Chondrocyte (in vitro differentiated cells): Measurements from ENCODE around the gene ACOX2. TPM values are rescaled to one million over a fixed set of nuclear protein-coding genes. Genes with fewer than 3 reads are reported as not detected.

Experiments used
- DNase-seq: peaks from one replicate; pipeline ENCODE4 v3.0.0; 2021; ENCODE audit warnings: mixed read lengths, low spot score
- H3K27ac Mint-ChIP-seq: one replicate; pipeline ENCODE4 v1.8.0; 2021; ENCODE audit warnings: mild to moderate bottlenecking, moderate library complexity, mixed read lengths; ENCODE audit not compliant: unreplicated experiment
- H3K27me3 Mint-ChIP-seq: 2 replicates; pipeline ENCODE4 v1.8.0; 2021; ENCODE audit warnings: low read depth, mixed read lengths
- H3K36me3 Mint-ChIP-seq: 2 replicates; pipeline ENCODE4 v1.8.0; 2021; ENCODE audit warnings: low read depth, mixed read lengths
- H3K4me1 Mint-ChIP-seq: 2 replicates; pipeline ENCODE4 v1.8.0; 2021; ENCODE audit warnings: low read depth, mild to moderate bottlenecking, mixed read lengths
- H3K4me3 Mint-ChIP-seq: one replicate; pipeline ENCODE4 v1.8.0; 2021; ENCODE audit warnings: mild to moderate bottlenecking, moderate library complexity, mixed read lengths; ENCODE audit not compliant: unreplicated experiment
- H3K9me3 Mint-ChIP-seq: 2 replicates; pipeline ENCODE4 v1.8.0; 2021; ENCODE audit warnings: low read depth, mixed read lengths
- total RNA-seq: library from RNA; stranded (reverse); gene quantifications from 3 replicates; pipeline ENCODE4 v1.2.1, GENCODE V29; 2021
- TF ChIP-seq, protein P1 (sequence below): fragments of 200-600 bp; sonication (generic); IDR thresholded peaks from 2 replicates; pipeline ENCODE4 v1.5.0; 2021; ENCODE audit warnings: antibody characterized with exemption, mild to moderate bottlenecking, moderate library complexity

Gene ACOX2
- total RNA-seq, 1 donor from 2014 or later, result 0.57 TPM

DNA sequence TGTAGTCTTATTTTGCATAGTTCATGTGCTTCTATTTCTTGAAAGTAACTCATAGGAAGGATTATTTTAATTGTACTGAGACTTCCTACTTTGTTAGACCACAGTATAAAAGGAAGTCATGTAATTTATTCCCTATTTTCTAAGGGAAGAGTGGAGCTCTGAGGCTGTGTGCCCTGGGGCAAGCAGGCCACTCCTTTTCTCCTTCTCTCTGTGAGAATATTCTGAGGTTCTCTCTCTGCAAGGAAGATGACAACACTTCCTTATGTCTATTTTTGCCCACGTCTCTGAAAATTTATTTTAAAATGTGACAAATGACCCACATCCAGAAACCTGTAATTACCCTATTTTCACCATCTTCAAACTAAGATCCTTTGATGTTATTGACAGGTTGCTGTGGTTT is 34.1 kb downstream of the ACOX2 start:
- H3K36me3 Mint-ChIP-seq, result peaks cover 10% of the 10 kb centered on the region
- H3K27me3 Mint-ChIP-seq, result no peaks in the 10 kb centered on the region
- peaks cover 10% of the 10 kb centered on the region for H3K4me1 Mint-ChIP-seq
- H3K27ac Mint-ChIP-seq, result no peak overlapping the region
- no peak overlapping the region for H3K4me3 Mint-ChIP-seq
- DNase-seq, result no peak
- no peaks in the 10 kb centered on the region for H3K9me3 Mint-ChIP-seq
- TF ChIP-seq, protein P1, sequence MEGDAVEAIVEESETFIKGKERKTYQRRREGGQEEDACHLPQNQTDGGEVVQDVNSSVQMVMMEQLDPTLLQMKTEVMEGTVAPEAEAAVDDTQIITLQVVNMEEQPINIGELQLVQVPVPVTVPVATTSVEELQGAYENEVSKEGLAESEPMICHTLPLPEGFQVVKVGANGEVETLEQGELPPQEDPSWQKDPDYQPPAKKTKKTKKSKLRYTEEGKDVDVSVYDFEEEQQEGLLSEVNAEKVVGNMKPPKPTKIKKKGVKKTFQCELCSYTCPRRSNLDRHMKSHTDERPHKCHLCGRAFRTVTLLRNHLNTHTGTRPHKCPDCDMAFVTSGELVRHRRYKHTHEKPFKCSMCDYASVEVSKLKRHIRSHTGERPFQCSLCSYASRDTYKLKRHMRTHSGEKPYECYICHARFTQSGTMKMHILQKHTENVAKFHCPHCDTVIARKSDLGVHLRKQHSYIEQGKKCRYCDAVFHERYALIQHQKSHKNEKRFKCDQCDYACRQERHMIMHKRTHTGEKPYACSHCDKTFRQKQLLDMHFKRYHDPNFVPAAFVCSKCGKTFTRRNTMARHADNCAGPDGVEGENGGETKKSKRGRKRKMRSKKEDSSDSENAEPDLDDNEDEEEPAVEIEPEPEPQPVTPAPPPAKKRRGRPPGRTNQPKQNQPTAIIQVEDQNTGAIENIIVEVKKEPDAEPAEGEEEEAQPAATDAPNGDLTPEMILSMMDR, result no peak

- peaks cover 49% of the 10 kb centered on the region for H3K4me1 Mint-ChIP-seq
- H3K4me3 Mint-ChIP-seq, result no peak overlapping the region
- H3K36me3 Mint-ChIP-seq, result peaks cover 10% of the 10 kb centered on the region
- TF ChIP-seq, protein P1, result no peak
- DNase-seq, result no peak
- H3K27ac Mint-ChIP-seq, result no peak overlapping the region
- H3K9me3 Mint-ChIP-seq, result no peaks in the 10 kb centered on the region
- no peaks in the 10 kb centered on the region for H3K27me3 Mint-ChIP-seq
These were observed 39.9 kb downstream of the ACOX2 start for GRCh38 chr3:58497097-58497496.

DNA sequence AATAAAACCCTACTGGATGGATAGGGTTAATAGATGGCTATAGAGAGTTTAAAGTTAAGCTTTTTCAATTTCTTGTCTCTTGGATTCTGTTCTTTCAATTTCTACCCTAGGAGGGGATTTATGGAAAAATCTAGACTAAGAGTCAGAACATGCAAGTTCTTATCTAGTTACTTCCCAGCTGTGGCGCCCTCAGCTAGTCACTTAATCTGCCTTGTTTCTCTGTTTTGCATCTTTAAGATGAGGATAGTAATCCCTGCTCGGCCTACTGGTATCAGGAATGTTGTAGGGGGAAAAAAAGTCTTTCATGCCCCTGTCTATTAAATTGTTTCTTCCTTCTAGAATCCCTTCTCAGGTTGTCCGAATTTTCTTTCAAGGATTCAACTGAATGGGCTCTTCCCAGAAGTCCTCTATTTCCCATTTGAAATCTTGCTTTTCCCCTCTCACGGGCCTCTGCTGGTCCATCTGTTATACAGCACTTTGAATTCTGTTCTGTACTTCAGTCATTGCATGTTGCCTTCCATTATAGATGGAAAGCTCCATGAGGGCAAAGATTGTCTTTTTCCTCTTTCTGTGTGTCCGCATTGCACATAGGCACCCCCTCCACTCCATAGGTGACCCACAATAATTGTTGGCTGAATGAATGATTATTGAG is 40.7 kb downstream of the ACOX2 start:
- Mint-ChIP-seq H3K27me3 (no peaks in the 10 kb centered on the region), H3K9me3 (no peaks in the 10 kb centered on the region), H3K4me1 (peaks cover 52% of the 10 kb centered on the region), H3K4me3 (no peak overlapping the region), H3K27ac (no peak overlapping the region), H3K36me3 (peaks cover 8% of the 10 kb centered on the region)
- TF ChIP-seq, protein P1, result no peak
- DNase-seq, result no peak

GRCh38 chr3:58495101-58495500 is 41.9 kb downstream of the ACOX2 start:
- no peak overlapping the region for H3K27ac Mint-ChIP-seq
- H3K4me1 Mint-ChIP-seq, result peaks cover 56% of the 10 kb centered on the region
- no peak for DNase-seq
- peaks cover 2% of the 10 kb centered on the region for H3K36me3 Mint-ChIP-seq
- TF ChIP-seq, protein P1, result no peak
- no peaks in the 10 kb centered on the region for H3K9me3 Mint-ChIP-seq
- H3K4me3 Mint-ChIP-seq, result no peak overlapping the region
- no peaks in the 10 kb centered on the region for H3K27me3 Mint-ChIP-seq

DNA sequence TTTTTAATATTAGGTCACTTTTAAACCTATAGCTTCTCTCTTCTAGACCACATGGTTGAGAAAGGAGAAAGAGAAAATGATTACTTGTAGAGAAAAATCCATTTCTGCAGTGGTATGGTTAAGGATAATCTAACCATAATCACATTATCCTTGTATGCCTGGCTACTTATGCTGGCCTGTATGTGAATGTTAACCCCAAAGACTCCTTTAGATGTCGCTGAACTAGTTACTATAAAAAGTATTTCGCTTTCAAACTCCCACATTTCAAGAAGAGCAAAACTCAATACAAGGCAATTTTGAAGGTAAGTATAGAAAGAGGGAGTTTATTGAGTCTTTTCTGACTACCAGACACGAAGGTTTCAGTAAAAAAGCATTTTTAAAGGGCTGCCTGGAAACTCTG is 42.9 kb downstream of the ACOX2 start:
- TF ChIP-seq, protein P1, result peak; percentile 48
- Mint-ChIP-seq H3K36me3 (peaks cover under 1% of the 10 kb centered on the region), H3K27me3 (no peaks in the 10 kb centered on the region), H3K4me1 (peaks cover 62% of the 10 kb centered on the region), H3K4me3 (no peak overlapping the region), H3K27ac (no peak overlapping the region), H3K9me3 (no peaks in the 10 kb centered on the region)
- DNase-seq, result no peak
